Measurements from ENCODE around the gene TIGD1.

Gene TIGD1

DNA sequence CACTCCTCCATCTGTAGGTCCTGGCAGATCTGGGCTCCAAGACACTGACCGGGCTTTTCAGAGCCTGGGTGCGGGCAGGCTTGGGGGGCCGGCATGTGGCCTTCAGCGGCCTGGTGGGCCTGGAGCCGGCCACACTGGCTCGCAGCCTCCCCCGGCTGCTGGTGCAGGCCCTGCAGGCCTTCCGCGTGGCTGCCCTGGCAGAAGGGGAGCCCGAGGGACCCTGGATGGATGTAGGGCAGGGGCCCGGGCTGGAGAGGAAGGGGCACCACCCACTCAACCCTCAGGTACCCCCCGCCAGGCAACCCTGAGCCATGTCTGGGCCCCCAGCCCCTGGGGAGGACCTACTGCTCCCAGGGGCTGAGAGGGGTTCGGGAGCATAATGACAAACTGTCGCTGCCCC lies 25.2 kb downstream of the TIGD1 start:
- H2AFZ ChIP-seq (ENCODE audit: low read length) = no peak overlapping the region
- H3K9me2 ChIP-seq (replicated peaks; ENCODE audit: insufficient read depth, low read length) = no peaks in the 10 kb centered on the region
- no peaks in the 10 kb centered on the region for H4K20me1 ChIP-seq (ENCODE audit: insufficient read depth, low read length)
- no peak for DNase-seq
- no peak overlapping the region for H3K27ac ChIP-seq (ENCODE audit: low read length)
- H3K4me1 ChIP-seq (ENCODE audit: low read length) = no peaks in the 10 kb centered on the region
- no peaks in the 10 kb centered on the region for H3F3A ChIP-seq (ENCODE audit: insufficient read depth, low read length)
- H3K27me3 ChIP-seq (replicated peaks; ENCODE audit: insufficient read depth, low read length) = peaks cover 45% of the 10 kb centered on the region
- no peaks in the 10 kb centered on the region for H3K9me3 ChIP-seq (replicated peaks; ENCODE audit: insufficient read depth, low read length)
- no peak overlapping the region for H3K4me2 ChIP-seq (ENCODE audit: low read depth, low read length)
- no peaks in the 10 kb centered on the region for H3K36me3 ChIP-seq (replicated peaks; ENCODE audit: insufficient read depth, low read length)
- TF ChIP-seq, protein P1, sequence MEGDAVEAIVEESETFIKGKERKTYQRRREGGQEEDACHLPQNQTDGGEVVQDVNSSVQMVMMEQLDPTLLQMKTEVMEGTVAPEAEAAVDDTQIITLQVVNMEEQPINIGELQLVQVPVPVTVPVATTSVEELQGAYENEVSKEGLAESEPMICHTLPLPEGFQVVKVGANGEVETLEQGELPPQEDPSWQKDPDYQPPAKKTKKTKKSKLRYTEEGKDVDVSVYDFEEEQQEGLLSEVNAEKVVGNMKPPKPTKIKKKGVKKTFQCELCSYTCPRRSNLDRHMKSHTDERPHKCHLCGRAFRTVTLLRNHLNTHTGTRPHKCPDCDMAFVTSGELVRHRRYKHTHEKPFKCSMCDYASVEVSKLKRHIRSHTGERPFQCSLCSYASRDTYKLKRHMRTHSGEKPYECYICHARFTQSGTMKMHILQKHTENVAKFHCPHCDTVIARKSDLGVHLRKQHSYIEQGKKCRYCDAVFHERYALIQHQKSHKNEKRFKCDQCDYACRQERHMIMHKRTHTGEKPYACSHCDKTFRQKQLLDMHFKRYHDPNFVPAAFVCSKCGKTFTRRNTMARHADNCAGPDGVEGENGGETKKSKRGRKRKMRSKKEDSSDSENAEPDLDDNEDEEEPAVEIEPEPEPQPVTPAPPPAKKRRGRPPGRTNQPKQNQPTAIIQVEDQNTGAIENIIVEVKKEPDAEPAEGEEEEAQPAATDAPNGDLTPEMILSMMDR (IDR thresholded peaks at IDR 0.05; ENCODE audit: low read length) = no peak
- TF ChIP-seq EZH2phosphoT487 (IDR thresholded peaks at IDR 0.05; ENCODE audit: low read length) (no peak), EZH2 (optimal IDR thresholded peaks at IDR 0.05; ENCODE audit: low read depth, low read length) (no peak)
- no peak overlapping the region for H3K4me3 ChIP-seq (ENCODE audit: low read length)
- H3K79me2 ChIP-seq (ENCODE audit: low read length) = no peaks in the 10 kb centered on the region
- H3K9ac ChIP-seq (ENCODE audit: low read length) = no peak overlapping the region

DNA sequence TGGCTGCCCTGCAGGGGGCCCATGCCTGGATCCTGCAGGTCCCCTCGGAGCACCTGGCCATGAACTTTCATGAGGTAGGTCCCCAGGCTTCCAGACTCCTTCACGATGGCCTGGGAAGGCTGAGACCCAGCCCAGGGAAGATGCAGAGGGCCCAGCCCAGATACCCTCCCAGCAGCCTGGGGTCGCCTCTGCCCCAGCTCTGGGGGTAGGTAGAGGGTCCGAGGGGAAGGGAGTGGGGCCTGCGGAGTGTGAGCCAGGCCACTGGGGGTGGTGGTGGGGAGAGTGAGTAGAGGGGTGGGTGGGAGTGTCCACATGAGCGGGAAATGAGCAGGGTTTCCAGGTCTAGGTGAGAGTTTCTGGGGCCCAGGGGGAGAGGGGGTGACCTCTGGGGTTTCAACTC lies 25.6 kb downstream of the TIGD1 start:
- TF ChIP-seq, protein P1 (IDR thresholded peaks at IDR 0.05; ENCODE audit: low read length) = no peak
- H3K9ac ChIP-seq (ENCODE audit: low read length) = no peak overlapping the region
- no peaks in the 10 kb centered on the region for H3F3A ChIP-seq (ENCODE audit: insufficient read depth, low read length)
- no peaks in the 10 kb centered on the region for H3K4me1 ChIP-seq (ENCODE audit: low read length)
- no peaks in the 10 kb centered on the region for H3K9me3 ChIP-seq (replicated peaks; ENCODE audit: insufficient read depth, low read length)
- H3K36me3 ChIP-seq (replicated peaks; ENCODE audit: insufficient read depth, low read length) = no peaks in the 10 kb centered on the region
- H3K4me3 ChIP-seq (ENCODE audit: low read length) = no peak overlapping the region
- no peak overlapping the region for H2AFZ ChIP-seq (ENCODE audit: low read length)
- H4K20me1 ChIP-seq (ENCODE audit: insufficient read depth, low read length) = no peaks in the 10 kb centered on the region
- peaks cover 47% of the 10 kb centered on the region for H3K27me3 ChIP-seq (replicated peaks; ENCODE audit: insufficient read depth, low read length)
- DNase-seq = no peak
- H3K79me2 ChIP-seq (ENCODE audit: low read length) = no peaks in the 10 kb centered on the region
- no peak overlapping the region for H3K27ac ChIP-seq (ENCODE audit: low read length)
- H3K9me2 ChIP-seq (replicated peaks; ENCODE audit: insufficient read depth, low read length) = no peaks in the 10 kb centered on the region
- H3K4me2 ChIP-seq (ENCODE audit: low read depth, low read length) = no peak overlapping the region

DNA sequence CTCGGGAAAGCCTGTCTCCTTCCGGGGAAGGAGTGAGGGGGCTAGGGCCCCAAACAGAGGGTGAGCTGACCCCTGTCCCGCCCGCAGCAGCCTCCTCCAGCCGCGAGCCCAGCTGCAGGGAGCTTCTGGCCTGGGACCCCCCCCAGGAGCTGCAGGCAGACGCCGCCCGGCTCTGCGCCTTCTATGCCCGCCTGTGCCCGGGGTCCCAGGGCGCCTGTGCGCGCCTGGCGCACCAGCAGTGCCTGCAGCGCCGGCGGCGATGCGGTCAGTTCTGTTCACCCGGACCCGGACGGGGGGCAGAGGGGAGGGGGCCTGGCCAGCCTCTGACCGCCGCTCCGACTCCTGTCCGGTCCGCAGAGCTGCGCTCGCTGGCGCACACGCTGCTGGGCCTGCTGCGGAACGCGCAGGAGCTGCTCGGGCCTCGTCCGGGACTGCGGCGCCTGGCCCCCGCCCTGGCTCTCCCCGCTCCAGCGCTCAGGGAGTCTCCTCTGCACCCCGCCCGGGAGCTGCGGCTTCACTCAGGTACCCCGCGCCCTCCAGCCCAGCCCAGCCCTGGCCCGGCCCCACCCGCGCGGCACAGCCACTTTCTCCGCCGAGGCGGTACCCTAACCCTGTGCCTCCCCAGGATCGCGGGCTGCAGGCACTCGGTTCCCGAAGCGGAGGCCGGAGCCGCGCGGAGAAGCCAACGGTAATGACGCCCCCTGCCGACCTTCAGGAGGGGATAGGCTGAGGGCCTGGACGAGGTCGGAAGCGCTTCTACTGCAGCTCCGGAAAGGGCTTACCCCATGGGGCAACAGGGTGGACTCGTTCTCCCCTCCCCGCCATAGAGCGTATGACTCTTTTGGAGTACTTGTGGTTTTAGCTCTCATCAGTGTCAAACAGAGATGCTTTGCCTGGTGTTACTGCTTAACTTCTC lies 26.4 kb downstream of the TIGD1 start:
- H3K9ac ChIP-seq (ENCODE audit: low read length) = no peak overlapping the region
- H4K20me1 ChIP-seq (ENCODE audit: insufficient read depth, low read length) = no peaks in the 10 kb centered on the region
- no peaks in the 10 kb centered on the region for H3K36me3 ChIP-seq (replicated peaks; ENCODE audit: insufficient read depth, low read length)
- TF ChIP-seq, protein P1 (IDR thresholded peaks at IDR 0.05; ENCODE audit: low read length) = 0 out of 2 replicates have a peak, but pooled peaks have one; percentile 3
- TF ChIP-seq EZH2 (optimal IDR thresholded peaks at IDR 0.05; ENCODE audit: low read depth, low read length) = no peak
- H3K79me2 ChIP-seq (ENCODE audit: low read length) = no peaks in the 10 kb centered on the region
- peaks cover 54% of the 10 kb centered on the region for H3K27me3 ChIP-seq (replicated peaks; ENCODE audit: insufficient read depth, low read length)
- no peak for DNase-seq
- H3K4me1 ChIP-seq (ENCODE audit: low read length) = no peaks in the 10 kb centered on the region
- no peaks in the 10 kb centered on the region for H3K9me2 ChIP-seq (replicated peaks; ENCODE audit: insufficient read depth, low read length)
- H3K4me2 ChIP-seq (ENCODE audit: low read depth, low read length) = no peak overlapping the region
- no peak overlapping the region for H3K27ac ChIP-seq (ENCODE audit: low read length)
- no peak overlapping the region for H3K4me3 ChIP-seq (ENCODE audit: low read length)
- no peaks in the 10 kb centered on the region for H3K9me3 ChIP-seq (replicated peaks; ENCODE audit: insufficient read depth, low read length)
- H2AFZ ChIP-seq (ENCODE audit: low read length) = no peak overlapping the region
- no peaks in the 10 kb centered on the region for H3F3A ChIP-seq (ENCODE audit: insufficient read depth, low read length)

Data from MM.1S (cell line).